Muscle layer of colon (tissue), 2 donors: ENCODE data around the gene GSDMA.
"Not testable (repeated sequence)": the region's sequence is repeated elsewhere in the genome, so short reads cannot be mapped to it uniquely, and the experiment has no call there.

Experiments used
- H3K27ac ChIP-seq: one replicate; pipeline ENCODE4 v1.7.0; 2013; ENCODE audit warnings: low read depth, mild to moderate bottlenecking, low read length, moderate library complexity
- H3K27me3 ChIP-seq, 2 donors: one replicate each; pipeline ENCODE4 v1.7.0; 2013; ENCODE audit warnings: low read length in 2 of 2, mild to moderate bottlenecking in 2 of 2; ENCODE audit not compliant: insufficient read depth in 2 of 2, control insufficient read depth in 1 of 2
- H3K36me3 ChIP-seq: one replicate; pipeline ENCODE4 v1.7.0; 2013; ENCODE audit warnings: mild to moderate bottlenecking, low read length; ENCODE audit not compliant: insufficient read depth
- H3K4me1 ChIP-seq: one replicate; pipeline ENCODE4 v1.7.0; 2013; ENCODE audit warnings: mild to moderate bottlenecking, low read length; ENCODE audit not compliant: insufficient read depth
- H3K4me3 ChIP-seq, 2 donors: one replicate each; pipeline ENCODE4 v1.7.0; 2013; ENCODE audit warnings: low read length in 2 of 2, low read depth in 1 of 2, mild to moderate bottlenecking in 1 of 2, moderate library complexity in 1 of 2
- H3K9ac ChIP-seq: one replicate; pipeline ENCODE4 v1.7.0; 2013; ENCODE audit warnings: low read length
- H3K9me3 ChIP-seq: one replicate; pipeline ENCODE4 v1.7.0; 2013; ENCODE audit warnings: mild to moderate bottlenecking, low read length
- donor health status: abdominal sarcoma.
- donor health status: Adenocarcinoma of cecum.

The GSDMA gene

GRCh38 chr17:40010946-40011500, 48.2 kb downstream of the GSDMA start:
- H3K4me3 ChIP-seq, H3K27ac ChIP-seq: not testable (repeated sequence)

GRCh38 chr17:40012017-40012647, 49.3 kb downstream of the GSDMA start:
- not testable (repeated sequence) for H3K4me3 ChIP-seq, H3K27ac ChIP-seq, H3K36me3 ChIP-seq, H3K27me3 ChIP-seq, H3K4me1 ChIP-seq, H3K9ac ChIP-seq, H3K9me3 ChIP-seq

More at GRCh38 chr17:40010946-40011500, 48.2 kb downstream of the GSDMA start:
- H3K4me1 ChIP-seq, H3K27me3 ChIP-seq, H3K9me3 ChIP-seq, H3K36me3 ChIP-seq, H3K9ac ChIP-seq: not testable (repeated sequence)

GRCh38 chr17:40014375-40014980, 51.7 kb downstream of the GSDMA start:
- no peaks in the 10 kb centered on the region for H3K9me3 ChIP-seq
- H3K9ac ChIP-seq = no peak overlapping the region
- no peak overlapping the region for H3K27ac ChIP-seq
- peaks cover 1% of the 10 kb centered on the region for H3K36me3 ChIP-seq
- H3K4me1 ChIP-seq = peaks cover 26% of the 10 kb centered on the region
- no peak overlapping the region for H3K4me3 ChIP-seq
- H3K27me3 ChIP-seq = no peaks in the 10 kb centered on the region

- H3K9me3 ChIP-seq = no peaks in the 10 kb centered on the region
- H3K9ac ChIP-seq = no peak within 1 kb of the TSS
- no peak within 1 kb of the TSS for H3K4me3 ChIP-seq
Measured at GRCh38 chr17:40015005-40015997, 52.5 kb downstream of the GSDMA start, which contains the start of gene CSF3. Gene CSF3 (plus strand): TSS chr17:40015440. CDS start chr17:40015475, 35 bp downstream.

GRCh38 chr17:40015998-40016985, 53.5 kb downstream of the GSDMA start:
- Histone ChIP-seq H3K27ac (no peak overlapping the region), H3K27me3 (no peaks in the 10 kb centered on the region), H3K4me3 (no peak overlapping the region), H3K4me1 (peaks cover 31% of the 10 kb centered on the region), H3K9me3 (no peaks in the 10 kb centered on the region), H3K36me3 (peaks cover 16% of the 10 kb centered on the region), H3K9ac (no peak overlapping the region)

More at GRCh38 chr17:40015005-40015997, 52.5 kb downstream of the GSDMA start, which contains the start of gene CSF3:
- H3K27me3 ChIP-seq = no peaks in the 10 kb centered on the region
- peaks cover 9% of the 10 kb centered on the region for H3K36me3 ChIP-seq
- no peak within 1 kb of the TSS for H3K27ac ChIP-seq
- H3K4me1 ChIP-seq = peaks cover 28% of the 10 kb centered on the region

- no peaks in the 10 kb centered on the region for H3K9me3 ChIP-seq
- H3K36me3 ChIP-seq = peaks cover 28% of the 10 kb centered on the region
- no peak overlapping the region for H3K27ac ChIP-seq
- no peak overlapping the region for H3K9ac ChIP-seq
- H3K4me1 ChIP-seq = peaks cover 32% of the 10 kb centered on the region
- no peaks in the 10 kb centered on the region for H3K27me3 ChIP-seq
- no peak overlapping the region for H3K4me3 ChIP-seq
Measured at GRCh38 chr17:40017422-40018080, 54.7 kb downstream of the GSDMA start.

- peaks cover 30% of the 10 kb centered on the region for H3K4me1 ChIP-seq
- H3K27me3 ChIP-seq = no peaks in the 10 kb centered on the region
- peaks cover 29% of the 10 kb centered on the region for H3K36me3 ChIP-seq
- H3K4me3 ChIP-seq = no peak overlapping the region
- no peaks in the 10 kb centered on the region for H3K9me3 ChIP-seq
- no peak overlapping the region for H3K9ac ChIP-seq
- H3K27ac ChIP-seq = peak overlapping the region; percentile 71
Measured at GRCh38 chr17:40018211-40019121, 55.7 kb downstream of the GSDMA start.

- Histone ChIP-seq H3K36me3 (peaks cover 34% of the 10 kb centered on the region), H3K4me3 (no peak overlapping the region), H3K27ac (peak overlapping the region; percentile 71)
Measured at GRCh38 chr17:40019140-40019991, 56.6 kb downstream of the GSDMA start.

GRCh38 chr17:40020146-40020545, 57.3 kb downstream of the GSDMA start:
- H3K4me1 ChIP-seq = peaks cover 26% of the 10 kb centered on the region
- no peak overlapping the region for H3K9ac ChIP-seq
- H3K27ac ChIP-seq = no peak overlapping the region
- H3K9me3 ChIP-seq = no peaks in the 10 kb centered on the region
- H3K4me3 ChIP-seq = no peak overlapping the region
- H3K27me3 ChIP-seq = no peaks in the 10 kb centered on the region
- peaks cover 38% of the 10 kb centered on the region for H3K36me3 ChIP-seq

More at GRCh38 chr17:40019140-40019991, 56.6 kb downstream of the GSDMA start:
- Histone ChIP-seq H3K9ac (no peak overlapping the region), H3K27me3 (no peaks in the 10 kb centered on the region), H3K4me1 (peaks cover 26% of the 10 kb centered on the region), H3K9me3 (no peaks in the 10 kb centered on the region)
